HG03097 (cell line): ENCODE results near the gene NEK8.
"Not testable (repeated sequence)": the region's sequence is repeated elsewhere in the genome, so short reads cannot be mapped to it uniquely, and the experiment has no call there.

Source experiments
- ATAC-seq: cut with Tn5 transposase; IDR thresholded peaks from one replicate; pipeline ENCODE4 v1.9.1; 2021; ENCODE audit not compliant: unreplicated experiment, low FRiP score

NEK8 gene

GRCh38 chr17:28759256-28759865 lies 30.8 kb downstream of the NEK8 start:
- no peak for ATAC-seq

GRCh38 chr17:28760601-28761562 lies 32.3 kb downstream of the NEK8 start:
- ATAC-seq: no peak

- ATAC-seq: no peak
Observed at GRCh38 chr17:28763137-28763799, 34.7 kb downstream of the NEK8 start.

GRCh38 chr17:28763804-28764266 lies 35.2 kb downstream of the NEK8 start:
- no peak for ATAC-seq

GRCh38 chr17:28765038-28765437 lies 36.5 kb downstream of the NEK8 start:
- ATAC-seq: no peak

DNA sequence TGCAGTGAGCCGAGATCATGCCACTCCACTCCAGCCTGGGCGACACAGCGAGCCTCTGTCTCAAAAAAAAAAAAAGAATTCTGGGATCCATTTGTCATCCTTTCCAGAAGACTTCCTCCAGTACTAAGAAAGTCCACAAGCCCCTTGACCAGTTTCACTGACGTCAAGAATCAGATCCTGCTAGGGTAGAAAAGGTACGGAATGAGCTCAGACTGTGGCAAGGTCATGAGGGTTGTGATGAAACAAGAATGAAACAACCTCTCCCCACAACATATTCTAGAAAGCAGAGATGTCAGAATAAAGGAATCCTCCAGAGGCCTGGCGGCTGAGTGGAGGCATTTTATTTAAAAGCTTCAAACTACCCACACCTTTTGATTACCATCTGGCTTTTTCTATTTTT lies 45.1 kb downstream of the NEK8 start:
- no peak for ATAC-seq

GRCh38 chr17:28774206-28774605 lies 45.6 kb downstream of the NEK8 start:
- ATAC-seq: no peak

- no peak for ATAC-seq
Observed at GRCh38 chr17:28777178-28777577, 48.6 kb downstream of the NEK8 start.

GRCh38 chr17:28779601-28780000 lies 51.0 kb downstream of the NEK8 start:
- not testable (repeated sequence) for ATAC-seq

DNA sequence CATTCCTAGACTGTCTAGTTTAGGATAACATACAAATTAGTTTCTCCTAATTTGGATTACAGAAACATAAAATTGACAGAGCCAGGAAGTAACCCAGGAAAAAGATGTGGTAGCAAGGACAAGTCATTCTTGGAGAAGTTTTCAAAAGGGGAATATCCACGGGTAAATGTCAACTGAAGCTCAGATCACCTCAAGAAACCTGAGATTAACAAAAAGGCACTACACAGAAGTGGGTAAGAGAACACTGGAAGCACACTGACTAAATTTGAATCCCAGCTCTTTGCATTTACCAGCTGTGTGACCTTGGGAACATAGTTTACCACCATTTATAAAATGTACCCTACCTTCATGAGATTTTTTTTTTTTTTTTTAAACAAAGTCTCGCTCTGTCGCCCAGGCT lies 54.6 kb downstream of the NEK8 start:
- ATAC-seq: no peak

DNA sequence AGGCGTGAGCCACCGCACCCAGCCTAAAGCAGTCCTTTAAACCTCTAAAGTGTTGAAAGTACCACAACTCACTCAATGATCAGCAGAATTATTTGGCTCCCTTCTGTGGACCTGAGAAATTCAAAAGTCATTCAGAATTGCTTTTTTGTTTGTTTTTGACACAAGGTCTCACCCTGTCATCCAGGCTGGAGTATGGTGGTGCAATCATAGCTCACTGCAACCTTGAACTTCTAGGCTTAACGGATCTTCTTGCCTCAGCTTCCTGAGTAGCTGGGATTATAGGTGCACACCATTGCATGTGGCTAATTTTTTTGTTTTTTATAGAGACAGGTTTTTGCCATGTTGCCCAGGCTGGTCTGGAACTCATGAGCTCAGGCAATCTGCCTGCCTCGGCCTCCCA lies 59.5 kb downstream of the NEK8 start:
- ATAC-seq: no peak
